GM21367 (cell line): Measurements from ENCODE around the gene CHRNA7.
"Not testable (repeated sequence)": the region's sequence is repeated elsewhere in the genome, so short reads cannot be mapped to it uniquely, and the experiment has no call there.

Experiments used
- ATAC-seq: cut with Tn5 transposase; IDR thresholded peaks from one replicate; pipeline ENCODE4 v1.9.1; 2021; ENCODE audit not compliant: unreplicated experiment

The CHRNA7 gene

GRCh38 chr15:32119694-32120330 lies 89.5 kb downstream of the CHRNA7 start:
- ATAC-seq: no peak

- no peak for ATAC-seq
Observed at GRCh38 chr15:32120577-32121383, 90.5 kb downstream of the CHRNA7 start.

GRCh38 chr15:32121384-32121695 lies 91.0 kb downstream of the CHRNA7 start:
- no peak for ATAC-seq

- ATAC-seq: no peak
Observed at GRCh38 chr15:32122013-32122412, 91.7 kb downstream of the CHRNA7 start.

- no peak for ATAC-seq
Observed at GRCh38 chr15:32123473-32123872, 93.2 kb downstream of the CHRNA7 start.

GRCh38 chr15:32124726-32125125 lies 94.4 kb downstream of the CHRNA7 start:
- ATAC-seq: no peak

GRCh38 chr15:32125595-32125994 lies 95.3 kb downstream of the CHRNA7 start:
- ATAC-seq: no peak

GRCh38 chr15:32129815-32130214 lies 99.5 kb downstream of the CHRNA7 start:
- ATAC-seq: no peak

GRCh38 chr15:32130823-32131222 lies 100.5 kb downstream of the CHRNA7 start:
- no peak for ATAC-seq

GRCh38 chr15:32131803-32132202 lies 101.5 kb downstream of the CHRNA7 start:
- no peak for ATAC-seq

- ATAC-seq: no peak
Observed at GRCh38 chr15:32132859-32133258, 102.5 kb downstream of the CHRNA7 start.

- ATAC-seq: no peak
Observed at GRCh38 chr15:32134842-32135241, 104.5 kb downstream of the CHRNA7 start.

GRCh38 chr15:32135335-32135734 lies 105.0 kb downstream of the CHRNA7 start:
- ATAC-seq: no peak

GRCh38 chr15:32145512-32145911 lies 115.2 kb downstream of the CHRNA7 start:
- ATAC-seq: not testable (repeated sequence)

GRCh38 chr15:32148833-32149555 lies 118.7 kb downstream of the CHRNA7 start:
- ATAC-seq: no peak

GRCh38 chr15:32152574-32152973 lies 122.3 kb downstream of the CHRNA7 start:
- ATAC-seq: no peak

- not testable (repeated sequence) for ATAC-seq
Observed at GRCh38 chr15:32153868-32154623, 123.7 kb downstream of the CHRNA7 start.

GRCh38 chr15:32162143-32162542 lies 131.8 kb downstream of the CHRNA7 start:
- not testable (repeated sequence) for ATAC-seq

GRCh38 chr15:32164065-32164464 lies 133.8 kb downstream of the CHRNA7 start:
- ATAC-seq: not testable (repeated sequence)

GRCh38 chr15:32164747-32165146 lies 134.4 kb downstream of the CHRNA7 start:
- ATAC-seq: not testable (repeated sequence)

GRCh38 chr15:32165775-32166174 lies 135.5 kb downstream of the CHRNA7 start:
- ATAC-seq: not testable (repeated sequence)
